Fibroblast of lung (primary cell): Measurements from ENCODE around the gene CARD14. TPM values are rescaled to one million over a fixed set of nuclear protein-coding genes. Genes with fewer than 3 reads are reported as not detected.

Experiments
- DNase-seq, 2 donors: peaks; one replicate each; pipeline versions ENCODE4 v3.0.0 to v3.0.0-alpha.2; 2010; ENCODE audit warnings: low read depth in 2 of 2
- H2AFZ ChIP-seq: 2 replicates; pipeline ENCODE4 v1.5.1; 2012; ENCODE audit warnings: low read length, control low read depth, inconsistent platforms
- H3K27ac ChIP-seq: 2 replicates; pipeline ENCODE4 v1.5.1; 2011; ENCODE audit warnings: low read length, control low read depth; ENCODE audit not compliant: insufficient read depth
- H3K27me3 ChIP-seq: 2 replicates; pipeline ENCODE4 v1.5.1; 2011; ENCODE audit warnings: mild to moderate bottlenecking, low read length; ENCODE audit not compliant: control insufficient read depth, insufficient read depth
- H3K36me3 ChIP-seq: 2 replicates; pipeline ENCODE4 v1.5.1; 2011; ENCODE audit warnings: low read length; ENCODE audit not compliant: control insufficient read depth, insufficient read depth
- H3K4me1 ChIP-seq: 2 replicates; pipeline ENCODE4 v1.5.1; 2011; ENCODE audit warnings: low read length; ENCODE audit not compliant: control insufficient read depth, insufficient read depth; ENCODE audit errors: extremely low read depth
- H3K4me2 ChIP-seq: 2 replicates; pipeline ENCODE4 v1.5.1; 2011; ENCODE audit warnings: low read length, control low read depth; ENCODE audit not compliant: insufficient read depth; ENCODE audit errors: extremely low read depth
- H3K4me3 ChIP-seq, 4 experiments: fragments of 200-600 bp in 1 of 4; sonication (generic) in 1 of 4; replicated peaks in 1 of 4; 2 replicates each; pipeline ENCODE4 v1.5.1; 2011 to 2016; ENCODE audit warnings: low read length in 4 of 4, low read depth in 3 of 4, mild to moderate bottlenecking in 3 of 4, control low read depth in 2 of 4, inconsistent platforms in 1 of 4, mixed read lengths in 1 of 4; ENCODE audit not compliant: insufficient read depth in 1 of 4; ENCODE audit errors: control extremely low read depth in 1 of 4
- H3K79me2 ChIP-seq: 2 replicates; pipeline ENCODE4 v1.5.1; 2012; ENCODE audit warnings: mild to moderate bottlenecking, low read length, inconsistent platforms; ENCODE audit not compliant: control insufficient read depth, insufficient read depth
- H3K9ac ChIP-seq: 2 replicates; pipeline ENCODE4 v1.5.1; 2011; ENCODE audit warnings: mild to moderate bottlenecking, low read length, control low read depth; ENCODE audit not compliant: insufficient read depth
- H3K9me3 ChIP-seq: 2 replicates; pipeline ENCODE4 v1.5.1; 2012; ENCODE audit warnings: low read depth, low read length; ENCODE audit not compliant: control insufficient read depth, insufficient read depth
- H4K20me1 ChIP-seq: 2 replicates; pipeline ENCODE4 v1.5.1; 2011; ENCODE audit warnings: low read length; ENCODE audit not compliant: control insufficient read depth, insufficient read depth; ENCODE audit errors: extremely low read depth
- EZH2 ChIP-seq: IDR thresholded peaks from 2 replicates; pipeline ENCODE4 v1.5.1; 2012; ENCODE audit warnings: low read length, control low read depth, mild to moderate bottlenecking; ENCODE audit errors: missing control alignments
- polyA plus RNA-seq, 2 donors: library from polyadenylated mRNA; depleted of rRNA in 1 of 2; stranded (reverse) in 1 of 2; unstranded in 1 of 2; fragments of >200 nt; gene quantifications; 2 replicates each; pipeline ENCODE4 v1.2.1, GENCODE V29; 2011 to 2012; ENCODE audit warnings: missing spikeins in 1 of 2
- total RNA-seq: library from RNA; depleted of rRNA; stranded (reverse); fragments of >200 nt; gene quantifications from 2 replicates; pipeline ENCODE4 v1.2.1, GENCODE V29; 2014
- TF ChIP-seq, protein P1 (sequence below), 2 donors: IDR thresholded peaks in 1 of 2; conservative IDR thresholded peaks in 1 of 2; 1 replicate in 1 of 2; 2 replicates in 1 of 2; pipeline ENCODE4 v1.5.1; 2011 to 2012; ENCODE audit warnings: low read length in 2 of 2, control low read depth in 1 of 2, inconsistent platforms in 1 of 2, low read depth in 1 of 2, mild to moderate bottlenecking in 1 of 2

CARD14 gene
- total and polyA plus RNA-seq, 2 donors (not counting 1 experiment from before 2014, with no cell fraction given) = 0.17 TPM; not detected in 1

DNA sequence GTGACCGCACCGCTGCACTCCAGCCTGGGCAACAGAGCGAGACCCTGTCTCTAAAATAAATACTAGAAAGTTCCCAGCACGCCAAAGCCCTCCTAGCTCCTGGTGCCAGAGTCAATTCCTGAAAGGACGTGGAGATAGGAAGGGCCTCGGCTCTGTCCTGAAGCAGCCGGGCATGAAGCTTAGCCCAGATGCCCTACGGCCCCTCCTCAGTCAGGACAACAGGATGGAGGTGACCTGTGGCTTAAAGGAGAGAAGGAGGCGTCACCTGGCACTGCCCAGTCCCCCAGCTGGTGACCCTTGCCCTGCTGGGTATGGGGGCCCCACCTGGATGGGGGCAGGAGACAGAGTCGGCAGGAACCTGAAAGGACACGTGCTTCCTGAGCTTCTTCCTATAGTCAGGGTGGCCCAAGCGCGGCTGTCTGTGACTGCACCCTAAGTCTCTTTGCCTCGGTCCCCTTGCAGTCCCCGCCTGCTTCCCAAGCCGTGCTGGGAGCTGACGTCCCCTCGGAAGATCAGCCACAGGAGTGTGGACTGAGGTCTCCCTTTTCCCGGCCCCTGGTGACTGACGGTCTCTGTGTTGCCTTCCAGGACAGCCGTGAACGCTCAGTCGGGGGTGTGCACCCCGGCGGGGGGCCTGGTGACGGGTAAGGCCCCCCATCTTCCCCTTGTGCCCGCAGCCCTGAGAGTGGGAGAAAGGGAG, 75.9 kb downstream of the CARD14 start:
- peaks cover 4% of the 10 kb centered on the region for H3K36me3 ChIP-seq
- no peak overlapping the region for H3K27ac ChIP-seq
- no peaks in the 10 kb centered on the region for H3K4me1 ChIP-seq
- TF ChIP-seq, protein P1, sequence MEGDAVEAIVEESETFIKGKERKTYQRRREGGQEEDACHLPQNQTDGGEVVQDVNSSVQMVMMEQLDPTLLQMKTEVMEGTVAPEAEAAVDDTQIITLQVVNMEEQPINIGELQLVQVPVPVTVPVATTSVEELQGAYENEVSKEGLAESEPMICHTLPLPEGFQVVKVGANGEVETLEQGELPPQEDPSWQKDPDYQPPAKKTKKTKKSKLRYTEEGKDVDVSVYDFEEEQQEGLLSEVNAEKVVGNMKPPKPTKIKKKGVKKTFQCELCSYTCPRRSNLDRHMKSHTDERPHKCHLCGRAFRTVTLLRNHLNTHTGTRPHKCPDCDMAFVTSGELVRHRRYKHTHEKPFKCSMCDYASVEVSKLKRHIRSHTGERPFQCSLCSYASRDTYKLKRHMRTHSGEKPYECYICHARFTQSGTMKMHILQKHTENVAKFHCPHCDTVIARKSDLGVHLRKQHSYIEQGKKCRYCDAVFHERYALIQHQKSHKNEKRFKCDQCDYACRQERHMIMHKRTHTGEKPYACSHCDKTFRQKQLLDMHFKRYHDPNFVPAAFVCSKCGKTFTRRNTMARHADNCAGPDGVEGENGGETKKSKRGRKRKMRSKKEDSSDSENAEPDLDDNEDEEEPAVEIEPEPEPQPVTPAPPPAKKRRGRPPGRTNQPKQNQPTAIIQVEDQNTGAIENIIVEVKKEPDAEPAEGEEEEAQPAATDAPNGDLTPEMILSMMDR (conservative IDR thresholded peaks at IDR 0.05 in 1 of 2, IDR thresholded peaks at IDR 0.05 in 1 of 2; ENCODE audit: low read depth in 1 of 2, low read length in 2 of 2) = no peak
- no peak overlapping the region for H3K9ac ChIP-seq
- H4K20me1 ChIP-seq = no peaks in the 10 kb centered on the region
- no peaks in the 10 kb centered on the region for H3K79me2 ChIP-seq
- H3K4me2 ChIP-seq = no peak overlapping the region
- no peak for DNase-seq
- H2AFZ ChIP-seq = no peak overlapping the region
- H3K9me3 ChIP-seq = no peaks in the 10 kb centered on the region
- no peaks in the 10 kb centered on the region for H3K27me3 ChIP-seq
- no peak overlapping the region for H3K4me3 ChIP-seq

- no peak for DNase-seq
- no peaks in the 10 kb centered on the region for H3K79me2 ChIP-seq
- H3K9ac ChIP-seq = no peak overlapping the region
- H3K36me3 ChIP-seq = peaks cover 4% of the 10 kb centered on the region
- no peak overlapping the region for H2AFZ ChIP-seq
- H3K4me1 ChIP-seq = no peaks in the 10 kb centered on the region
- H3K27ac ChIP-seq = no peak overlapping the region
- H3K4me2 ChIP-seq = no peak overlapping the region
- H4K20me1 ChIP-seq = no peaks in the 10 kb centered on the region
- no peak overlapping the region for H3K4me3 ChIP-seq
- TF ChIP-seq, protein P1 (conservative IDR thresholded peaks at IDR 0.05 in 1 of 2, IDR thresholded peaks at IDR 0.05 in 1 of 2; ENCODE audit: low read depth in 1 of 2, low read length in 2 of 2) = no peak
- no peak for TF ChIP-seq EZH2
- no peaks in the 10 kb centered on the region for H3K27me3 ChIP-seq
- H3K9me3 ChIP-seq = no peaks in the 10 kb centered on the region
Measured at GRCh38 chr17:80246266-80246681, 76.4 kb downstream of the CARD14 start.

DNA sequence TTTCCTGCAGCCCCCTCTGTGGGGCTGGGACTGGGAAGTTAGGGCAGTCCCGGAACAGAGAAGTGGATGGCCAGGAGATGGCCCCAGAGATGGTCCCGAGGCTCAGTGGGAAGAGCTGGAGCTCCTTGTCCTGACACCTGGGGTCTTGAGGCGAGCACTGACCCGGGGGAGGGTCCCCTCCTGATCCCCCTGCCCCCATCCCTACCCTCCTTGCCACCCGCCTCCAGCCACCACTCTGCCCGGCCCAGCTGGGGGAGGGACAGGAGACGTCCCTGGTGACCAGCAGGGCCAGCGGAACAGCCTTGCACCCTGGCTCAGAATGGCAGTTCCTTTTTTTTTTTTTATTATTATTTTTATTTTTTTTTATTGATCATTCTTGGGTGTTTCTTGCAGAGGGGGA, 76.9 kb downstream of the CARD14 start:
- no peaks in the 10 kb centered on the region for H3K4me1 ChIP-seq
- H2AFZ ChIP-seq = no peak overlapping the region
- H3K36me3 ChIP-seq = peaks cover 4% of the 10 kb centered on the region

More for the DNA sequence above, 76.9 kb downstream of the CARD14 start:
- Histone ChIP-seq H3K9me3 (no peaks in the 10 kb centered on the region), H4K20me1 (no peaks in the 10 kb centered on the region), H3K4me2 (no peak overlapping the region), H3K27me3 (no peaks in the 10 kb centered on the region), H3K4me3 (no peak overlapping the region), H3K9ac (no peak overlapping the region), H3K27ac (no peak overlapping the region), H3K79me2 (no peaks in the 10 kb centered on the region)
- no peak for TF ChIP-seq EZH2
- TF ChIP-seq, protein P1 (conservative IDR thresholded peaks at IDR 0.05 in 1 of 2, IDR thresholded peaks at IDR 0.05 in 1 of 2; ENCODE audit: low read depth in 1 of 2, low read length in 2 of 2) = no peak
- no peak for DNase-seq
